AG09309 (cell line): ENCODE data around the gene PLCG2.
"Not testable (repeated sequence)": the region's sequence is repeated elsewhere in the genome, so short reads cannot be mapped to it uniquely, and the experiment has no call there.

Source experiments
- DNase-seq: peaks from one replicate; pipeline ENCODE4 v3.0.0-alpha.2; 2010; ENCODE audit warnings: low read depth
- H3K4me3 ChIP-seq: 2 replicates; pipeline ENCODE4 v1.5.1; 2011; ENCODE audit warnings: mild to moderate bottlenecking, low read depth, low read length, moderate library complexity; ENCODE audit not compliant: control insufficient read depth
- CTCF ChIP-seq: IDR thresholded peaks from 2 replicates; pipeline ENCODE4 v1.5.1; 2011; ENCODE audit warnings: mild to moderate bottlenecking, low read depth, low read length, inconsistent platforms; ENCODE audit not compliant: insufficient read depth, control insufficient read depth; ENCODE audit errors: missing control alignments

Gene PLCG2

GRCh38 chr16:81869326-81869725 lies 90.2 kb downstream of the PLCG2 start:
- TF ChIP-seq CTCF, result no peak
- H3K4me3 ChIP-seq, result no peak overlapping the region
- DNase-seq, result no peak

- no peak for DNase-seq
- TF ChIP-seq CTCF, result no peak
- no peak overlapping the region for H3K4me3 ChIP-seq
Measured at GRCh38 chr16:81873206-81873605, 94.1 kb downstream of the PLCG2 start.

GRCh38 chr16:81873843-81874752 lies 95.0 kb downstream of the PLCG2 start:
- DNase-seq, result no peak
- peak; percentile 78 for TF ChIP-seq CTCF
- H3K4me3 ChIP-seq, result no peak overlapping the region

GRCh38 chr16:81875461-81875860 lies 96.4 kb downstream of the PLCG2 start:
- TF ChIP-seq CTCF, result no peak
- H3K4me3 ChIP-seq, result no peak overlapping the region
- DNase-seq, result no peak

GRCh38 chr16:81876273-81876900 lies 97.3 kb downstream of the PLCG2 start:
- no peak for TF ChIP-seq CTCF
- no peak for DNase-seq
- no peak overlapping the region for H3K4me3 ChIP-seq

- DNase-seq, H3K4me3 ChIP-seq: not testable (repeated sequence)
Measured at GRCh38 chr16:81877490-81877889, 98.4 kb downstream of the PLCG2 start.

DNA sequence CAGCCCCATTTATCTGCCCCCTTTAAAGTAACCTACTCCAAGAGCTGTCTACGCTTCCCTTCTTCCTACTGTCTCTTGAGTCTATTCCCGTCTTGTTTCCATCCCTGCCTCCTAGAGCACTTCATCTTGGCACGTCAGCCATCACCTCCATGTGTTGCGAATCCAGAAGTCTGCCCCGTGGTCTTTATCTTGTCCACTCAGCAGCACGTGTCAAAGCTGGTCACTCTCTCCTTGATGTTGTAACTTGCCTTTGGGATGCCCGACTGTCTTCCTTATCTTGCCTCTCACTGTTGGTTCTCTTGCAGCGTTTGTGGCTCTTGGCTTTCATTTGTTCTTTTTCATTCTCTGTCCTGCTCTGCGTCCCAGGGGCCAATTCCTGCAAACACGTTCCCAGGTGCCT lies 99.4 kb downstream of the PLCG2 start:
- TF ChIP-seq CTCF, result no peak
- DNase-seq, result no peak
- H3K4me3 ChIP-seq, result no peak overlapping the region
